PC-3 (cell line): ENCODE data around the gene PDE6G.

Experiments
- CTCF ChIP-seq: fragments of 300-600 bp; sonication (generic); conservative IDR thresholded peaks from 2 replicates; pipeline ENCODE4 v1.5.1; 2017; ENCODE audit warnings: antibody characterized with exemption, low read depth, mild to moderate bottlenecking, low read length
- EZH2 ChIP-seq: fragments of 300-600 bp; sonication (generic); IDR thresholded peaks from one replicate; pipeline ENCODE4 v1.6.1; 2017; ENCODE audit warnings: antibody characterized with exemption, mild to moderate bottlenecking, low read length; ENCODE audit not compliant: unreplicated experiment
- EZH2phosphoT487 ChIP-seq: fragments of 300-600 bp; sonication (generic); IDR thresholded peaks from 2 replicates; pipeline ENCODE4 v1.6.1; 2018; ENCODE audit warnings: mild to moderate bottlenecking, antibody characterized with exemption, low read length, borderline replicate concordance

- TF ChIP-seq CTCF = no peak
- TF ChIP-seq EZH2phosphoT487 = no peak
- TF ChIP-seq EZH2 = no peak
Measured at GRCh38 chr17:81687770-81688541, 31.6 kb upstream of the PDE6G start.
